CD4-positive, CD25-positive, alpha-beta regulatory T cell (primary cell): Measurements from ENCODE around the gene PACC1. TPM values are rescaled to one million over a fixed set of nuclear protein-coding genes. Genes with fewer than 3 reads are reported as not detected.
A peak's percentile ranks its signal among the peaks of the same experiment; 100 is the strongest.

Experiments
- ATAC-seq, 2 donors: fragments of 150-1000 bp; cut with Tn5 transposase; one replicate each; pipeline ENCODE4 v1.10.0; 2021; ENCODE audit warnings: low read depth in 2 of 2, moderate number of reproducible peaks in 2 of 2, moderate library complexity in 1 of 2
- DNase-seq, 3 donors: peaks; one replicate each; pipeline versions ENCODE4 v3.0.0 to v3.0.0-alpha.2; 2012 to 2022; ENCODE audit warnings: mixed read lengths in 1 of 3
- H3K27ac ChIP-seq: one replicate; pipeline ENCODE4 v1.7.0; 2013; ENCODE audit warnings: mild to moderate bottlenecking, low read length; ENCODE audit not compliant: insufficient read depth, poor library complexity, severe bottlenecking
- H3K27me3 ChIP-seq: one replicate; pipeline ENCODE4 v1.7.0; 2013; ENCODE audit warnings: low read length; ENCODE audit not compliant: control insufficient read depth, insufficient read depth
- H3K36me3 ChIP-seq: one replicate; pipeline ENCODE4 v1.7.0; 2013; ENCODE audit warnings: mild to moderate bottlenecking, low read length, moderate library complexity; ENCODE audit not compliant: control insufficient read depth, insufficient read depth
- H3K4me1 ChIP-seq: 2 replicates; pipeline ENCODE4 v1.7.0; 2013; ENCODE audit warnings: mild to moderate bottlenecking, low read length; ENCODE audit not compliant: insufficient read depth, control insufficient read depth, poor library complexity, severe bottlenecking
- H3K4me3 ChIP-seq: one replicate; pipeline ENCODE4 v1.7.0; 2013; ENCODE audit warnings: low read depth, mild to moderate bottlenecking, low read length, moderate library complexity
- H3K9me3 ChIP-seq, 2 experiments: 1 replicate in 1 of 2; 2 replicates in 1 of 2; pipeline ENCODE4 v1.7.0; 2013; ENCODE audit warnings: low read length in 2 of 2, mild to moderate bottlenecking in 1 of 2, moderate library complexity in 1 of 2; ENCODE audit not compliant: control insufficient read depth in 2 of 2
- H3K27ac Mint-ChIP-seq, 3 donors: one replicate each; pipeline ENCODE4 v1.8.0; 2020 to 2022; ENCODE audit warnings: mild to moderate bottlenecking in 3 of 3, mixed read lengths in 3 of 3, moderate library complexity in 2 of 3
- H3K27me3 Mint-ChIP-seq: one replicate; pipeline ENCODE4 v1.8.0; 2022; ENCODE audit warnings: mild to moderate bottlenecking, mixed read lengths
- H3K36me3 Mint-ChIP-seq: one replicate; pipeline ENCODE4 v1.8.0; 2020; ENCODE audit warnings: mixed read lengths
- H3K4me1 Mint-ChIP-seq, 4 donors: one replicate each; pipeline ENCODE4 v1.8.0; 2020 to 2022; ENCODE audit warnings: mixed read lengths in 4 of 4, mild to moderate bottlenecking in 1 of 4
- H3K4me3 Mint-ChIP-seq, 4 donors: one replicate each; pipeline ENCODE4 v1.8.0; 2020 to 2022; ENCODE audit warnings: mild to moderate bottlenecking in 4 of 4, mixed read lengths in 4 of 4, moderate library complexity in 3 of 4
- H3K9me3 Mint-ChIP-seq, 7 donors: one replicate each; pipeline ENCODE4 v1.8.0; 2020 to 2022; ENCODE audit warnings: mixed read lengths in 7 of 7, mild to moderate bottlenecking in 3 of 7, moderate library complexity in 2 of 7
- polyA plus RNA-seq, 4 donors: library from polyadenylated mRNA; unstranded; fragments of 300-500 nt; fragmentation: Illumina TruSeq; gene quantifications; one replicate each; pipeline ENCODE4 v1.2.3, GENCODE V29; 2021
- total RNA-seq: library from RNA; stranded (reverse); gene quantifications from one replicate; pipeline ENCODE4 v1.2.3, GENCODE V29; 2022

PACC1 gene
- total and polyA plus RNA-seq, 5 donors from 2014 or later = 7.4 to 17.3 (median 13.2) TPM

- peaks cover 0 to 2% (median 0%) of the 10 kb centered on the region in 4 donors for H3K4me1 Mint-ChIP-seq
- DNase-seq (no peak), ATAC-seq (no peak)
- Histone ChIP-seq H3K27ac (no peak overlapping the region), H3K36me3 (peaks cover 72% of the 10 kb centered on the region), H3K4me3 (no peak overlapping the region), H3K27me3 (no peaks in the 10 kb centered on the region), H3K9me3 (no peaks in the 10 kb centered on the region), H3K4me1 (no peaks in the 10 kb centered on the region)
- no peaks in the 10 kb centered on the region for H3K27me3 Mint-ChIP-seq
- no peak overlapping the region for H3K4me3 Mint-ChIP-seq
- peak overlapping the region in 1 of 3 donors; percentile 69 for H3K27ac Mint-ChIP-seq
- peaks cover 40% of the 10 kb centered on the region for H3K36me3 Mint-ChIP-seq
- no peaks in the 10 kb centered on the region for H3K9me3 Mint-ChIP-seq
Observed at GRCh38 chr1:212381397-212382035, 33.2 kb downstream of the PACC1 start.

- DNase-seq (no peak), ATAC-seq (no peak)
- H3K9me3 ChIP-seq = no peaks in the 10 kb centered on the region
- H3K36me3 ChIP-seq = peaks cover 59% of the 10 kb centered on the region
- H3K4me1 ChIP-seq = no peaks in the 10 kb centered on the region
- H3K4me3 Mint-ChIP-seq = no peak overlapping the region
- no peak overlapping the region for H3K27ac ChIP-seq
- H3K27me3 Mint-ChIP-seq = no peaks in the 10 kb centered on the region
- no peak overlapping the region for H3K27ac Mint-ChIP-seq
- H3K9me3 Mint-ChIP-seq = no peaks in the 10 kb centered on the region
- peaks cover 42% of the 10 kb centered on the region for H3K36me3 Mint-ChIP-seq
- H3K4me3 ChIP-seq = no peak overlapping the region
- H3K4me1 Mint-ChIP-seq = peaks cover 0 to 4% (median 0%) of the 10 kb centered on the region in 4 donors
- H3K27me3 ChIP-seq = no peaks in the 10 kb centered on the region
Observed at GRCh38 chr1:212379366-212379765, 35.3 kb downstream of the PACC1 start.

- Histone ChIP-seq H3K27me3 (no peaks in the 10 kb centered on the region), H3K4me1 (no peaks in the 10 kb centered on the region), H3K36me3 (peaks cover 49% of the 10 kb centered on the region), H3K27ac (no peak overlapping the region), H3K4me3 (no peak overlapping the region), H3K9me3 (no peaks in the 10 kb centered on the region)
- no peak overlapping the region for H3K27ac Mint-ChIP-seq
- peaks cover 45% of the 10 kb centered on the region for H3K36me3 Mint-ChIP-seq
- H3K4me3 Mint-ChIP-seq = no peak overlapping the region
- ATAC-seq (no peak), DNase-seq (no peak)
- no peaks in the 10 kb centered on the region for H3K9me3 Mint-ChIP-seq
- no peaks in the 10 kb centered on the region for H3K27me3 Mint-ChIP-seq
- peaks cover 0 to 6% (median 2%) of the 10 kb centered on the region in 4 donors for H3K4me1 Mint-ChIP-seq
Observed at GRCh38 chr1:212377644-212378043, 37.0 kb downstream of the PACC1 start.

DNA sequence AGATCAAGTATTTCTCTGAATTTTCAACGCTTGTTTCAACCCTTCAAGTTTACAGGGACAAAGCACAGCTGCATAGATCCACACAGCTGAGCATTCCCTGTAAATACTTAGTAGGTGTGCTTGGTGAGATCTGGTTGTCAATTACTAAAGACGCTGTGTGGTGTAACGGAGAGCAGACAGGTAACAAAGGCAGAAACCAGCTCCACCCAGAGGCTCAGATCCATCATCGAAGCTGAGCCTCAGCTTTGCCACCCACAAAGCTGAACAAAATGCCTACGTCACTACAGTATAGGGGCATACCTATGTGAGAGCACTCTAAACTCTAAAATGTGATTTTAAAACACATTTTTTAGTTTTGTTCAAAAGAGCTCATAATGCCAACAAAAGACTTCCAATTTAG lies 38.7 kb downstream of the PACC1 start:
- ATAC-seq (no peak), DNase-seq (no peak)
- Histone ChIP-seq H3K4me1 (no peaks in the 10 kb centered on the region), H3K36me3 (peaks cover 45% of the 10 kb centered on the region), H3K27me3 (no peaks in the 10 kb centered on the region), H3K27ac (no peak overlapping the region), H3K9me3 (no peaks in the 10 kb centered on the region), H3K4me3 (no peak overlapping the region)
- no peak overlapping the region for H3K4me3 Mint-ChIP-seq
- H3K36me3 Mint-ChIP-seq = peaks cover 55% of the 10 kb centered on the region
- no peaks in the 10 kb centered on the region for H3K27me3 Mint-ChIP-seq
- H3K4me1 Mint-ChIP-seq = peaks cover 0 to 6% (median 2%) of the 10 kb centered on the region in 4 donors
- no peaks in the 10 kb centered on the region for H3K9me3 Mint-ChIP-seq
- no peak overlapping the region for H3K27ac Mint-ChIP-seq

DNA sequence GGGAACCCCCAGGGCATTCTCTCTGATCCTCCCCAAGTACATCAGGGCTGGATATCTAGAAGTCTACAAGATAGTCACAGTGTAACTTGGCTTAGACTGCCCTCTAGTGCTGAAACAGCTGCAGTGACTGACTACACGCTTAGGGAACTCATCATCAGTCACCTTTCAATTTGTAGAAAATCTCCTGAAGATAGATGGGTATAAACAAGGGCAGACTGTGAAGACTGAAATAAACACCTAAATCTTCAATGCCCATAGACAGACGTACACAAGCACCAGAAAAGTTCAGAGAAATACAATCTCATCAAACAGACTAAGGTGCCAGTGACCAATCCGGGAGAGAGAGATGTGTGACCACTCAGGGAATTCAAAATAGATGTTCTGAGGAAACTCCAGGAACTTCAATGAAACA lies 46.6 kb downstream of the PACC1 start:
- Mint-ChIP-seq H3K27ac (peak overlapping the region in 1 of 3 donors; percentile 35), H3K4me3 (no peak overlapping the region), H3K4me1 (peaks cover 0 to 9% (median 3%) of the 10 kb centered on the region in 4 donors), H3K36me3 (peaks cover 48% of the 10 kb centered on the region), H3K27me3 (no peaks in the 10 kb centered on the region), H3K9me3 (peaks cover 0 to 3% (median 0%) of the 10 kb centered on the region in 7 donors)
- H3K27me3 ChIP-seq = no peaks in the 10 kb centered on the region
- H3K27ac ChIP-seq = no peak overlapping the region
- ATAC-seq (peak; percentile 80), DNase-seq (peak; percentile 25 to 82 (median 55))
- no peaks in the 10 kb centered on the region for H3K9me3 ChIP-seq
- peaks cover 34% of the 10 kb centered on the region for H3K36me3 ChIP-seq
- H3K4me3 ChIP-seq = no peak overlapping the region
- no peaks in the 10 kb centered on the region for H3K4me1 ChIP-seq

DNA sequence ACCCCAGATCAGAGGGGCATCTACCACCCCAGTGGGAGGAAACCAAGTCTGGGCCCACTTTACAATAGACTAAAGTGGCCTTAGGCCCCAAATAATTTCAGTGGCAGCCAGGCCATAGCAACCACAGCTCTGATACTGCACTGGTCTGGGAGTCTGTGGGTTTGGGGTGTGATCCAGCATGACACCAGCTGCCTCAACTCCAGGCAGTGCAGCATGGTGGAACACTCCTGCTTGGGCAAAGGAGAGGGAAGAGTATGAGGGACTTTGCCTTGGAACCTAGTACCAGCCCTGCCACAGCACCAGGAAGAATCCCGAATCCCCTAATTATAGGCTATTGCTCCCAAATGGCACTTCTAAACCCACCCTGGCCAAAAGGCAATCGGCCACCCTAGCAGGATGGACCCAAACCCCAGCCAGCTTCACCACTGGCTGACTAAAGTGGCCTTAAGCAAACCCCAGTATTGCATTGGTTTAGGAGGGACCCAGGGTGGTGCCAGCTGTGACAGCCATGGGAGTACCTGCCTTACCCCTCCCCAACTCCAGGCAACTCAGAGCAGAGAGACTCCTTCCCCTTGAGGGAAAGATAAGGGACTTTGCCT lies 47.1 kb downstream of the PACC1 start:
- DNase-seq (no peak), ATAC-seq (no peak)
- Mint-ChIP-seq H3K9me3 (peaks cover 0 to 3% (median 0%) of the 10 kb centered on the region in 7 donors), H3K4me1 (peaks cover 0 to 9% (median 3%) of the 10 kb centered on the region in 4 donors), H3K27me3 (no peaks in the 10 kb centered on the region), H3K36me3 (peaks cover 44% of the 10 kb centered on the region), H3K27ac (no peak overlapping the region), H3K4me3 (no peak overlapping the region)
- H3K27me3 ChIP-seq = no peaks in the 10 kb centered on the region
- no peaks in the 10 kb centered on the region for H3K4me1 ChIP-seq
- H3K4me3 ChIP-seq = no peak overlapping the region
- H3K27ac ChIP-seq = no peak overlapping the region
- peaks cover 39% of the 10 kb centered on the region for H3K36me3 ChIP-seq
- no peaks in the 10 kb centered on the region for H3K9me3 ChIP-seq

DNA sequence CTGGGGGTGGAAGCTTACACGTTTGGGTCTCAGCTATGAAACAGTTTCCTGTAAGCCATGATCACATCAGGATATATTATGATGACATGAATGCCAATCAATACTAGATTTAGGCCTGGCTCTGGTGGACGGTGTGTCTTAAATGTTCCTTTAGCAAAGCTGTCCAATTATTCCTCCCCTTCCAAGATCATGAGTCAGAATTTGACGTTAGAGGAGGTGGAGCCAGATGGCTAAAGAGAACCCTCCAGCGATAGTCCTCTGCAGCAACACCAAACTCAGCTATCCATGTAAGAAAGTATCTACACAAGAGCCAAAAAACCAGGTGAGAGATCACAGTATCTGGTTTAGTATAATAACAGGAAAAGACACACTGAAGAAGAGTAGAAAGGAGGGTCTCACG lies 47.8 kb downstream of the PACC1 start:
- no peak overlapping the region for H3K27ac ChIP-seq
- peak overlapping the region in 1 of 3 donors; percentile 14 for H3K27ac Mint-ChIP-seq
- H3K27me3 Mint-ChIP-seq = no peaks in the 10 kb centered on the region

DNA sequence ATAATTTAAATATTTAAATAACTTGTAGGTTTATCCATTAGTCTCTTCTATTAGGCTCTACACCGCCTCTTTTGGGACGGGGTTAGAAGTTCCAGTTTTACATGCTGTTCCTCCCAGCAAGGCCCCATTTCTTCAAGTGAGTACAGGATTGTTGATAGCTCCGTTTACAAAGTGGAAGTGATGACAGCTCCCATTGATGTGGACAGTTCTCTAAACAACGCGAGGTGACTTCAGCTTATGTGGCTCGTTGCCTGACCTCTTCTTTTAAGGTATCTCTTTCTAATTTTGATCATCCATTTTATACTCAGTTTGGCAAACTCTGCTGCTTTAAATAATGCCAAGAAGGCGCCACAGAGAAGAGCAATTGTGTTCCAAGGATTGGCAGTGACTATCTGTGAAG lies 49.7 kb downstream of the PACC1 start:
- peaks cover 62% of the 10 kb centered on the region for H3K36me3 ChIP-seq

More for the DNA sequence above, 47.8 kb downstream of the PACC1 start:
- H3K27me3 ChIP-seq = no peaks in the 10 kb centered on the region
- H3K4me3 Mint-ChIP-seq = no peak overlapping the region
- peaks cover 44% of the 10 kb centered on the region for H3K36me3 ChIP-seq
- peaks cover 40% of the 10 kb centered on the region for H3K36me3 Mint-ChIP-seq
- DNase-seq (no peak), ATAC-seq (no peak)
- no peak overlapping the region for H3K4me3 ChIP-seq
- no peaks in the 10 kb centered on the region for H3K4me1 ChIP-seq
- H3K9me3 ChIP-seq = no peaks in the 10 kb centered on the region
- peaks cover 0 to 3% (median 0%) of the 10 kb centered on the region in 7 donors for H3K9me3 Mint-ChIP-seq
- peaks cover 0 to 9% (median 3%) of the 10 kb centered on the region in 4 donors for H3K4me1 Mint-ChIP-seq

More for the DNA sequence above, 49.7 kb downstream of the PACC1 start:
- Mint-ChIP-seq H3K9me3 (peaks cover 0 to 3% (median 0%) of the 10 kb centered on the region in 7 donors), H3K4me3 (no peak overlapping the region), H3K4me1 (peaks cover 0 to 15% (median 6%) of the 10 kb centered on the region in 4 donors), H3K27me3 (no peaks in the 10 kb centered on the region), H3K36me3 (peaks cover 39% of the 10 kb centered on the region), H3K27ac (peak overlapping the region in 2 of 3 donors; percentile 0 to 69)
- ATAC-seq = no peak
- no peak overlapping the region for H3K27ac ChIP-seq
- H3K9me3 ChIP-seq = no peaks in the 10 kb centered on the region
- no peaks in the 10 kb centered on the region for H3K4me1 ChIP-seq
- DNase-seq = no peak
- H3K27me3 ChIP-seq = no peaks in the 10 kb centered on the region
- H3K4me3 ChIP-seq = no peak overlapping the region
